Astrocyte of the cerebellum (primary cell): Measurements from ENCODE around the gene NPM1.

Experiments used
- DNase-seq: peaks from one replicate; pipeline ENCODE4 v3.0.0-alpha.2; 2011; ENCODE audit warnings: low read depth
- H3K4me3 ChIP-seq: 2 replicates; pipeline ENCODE4 v1.5.1; 2011; ENCODE audit warnings: mild to moderate bottlenecking, low read depth, low read length, moderate library complexity
- in situ Hi-C: cut with HindIII; loops from 2 replicates; pipeline ENCODE4 v1.10.0; 2017; ENCODE audit warnings: low sequenced_read_pairs
- TF ChIP-seq, protein P1 (sequence below): IDR thresholded peaks from 2 replicates; pipeline ENCODE4 v1.5.1; 2012; ENCODE audit warnings: low read length, low read depth, moderate library complexity, mild to moderate bottlenecking; ENCODE audit errors: missing control alignments

Gene NPM1

DNA sequence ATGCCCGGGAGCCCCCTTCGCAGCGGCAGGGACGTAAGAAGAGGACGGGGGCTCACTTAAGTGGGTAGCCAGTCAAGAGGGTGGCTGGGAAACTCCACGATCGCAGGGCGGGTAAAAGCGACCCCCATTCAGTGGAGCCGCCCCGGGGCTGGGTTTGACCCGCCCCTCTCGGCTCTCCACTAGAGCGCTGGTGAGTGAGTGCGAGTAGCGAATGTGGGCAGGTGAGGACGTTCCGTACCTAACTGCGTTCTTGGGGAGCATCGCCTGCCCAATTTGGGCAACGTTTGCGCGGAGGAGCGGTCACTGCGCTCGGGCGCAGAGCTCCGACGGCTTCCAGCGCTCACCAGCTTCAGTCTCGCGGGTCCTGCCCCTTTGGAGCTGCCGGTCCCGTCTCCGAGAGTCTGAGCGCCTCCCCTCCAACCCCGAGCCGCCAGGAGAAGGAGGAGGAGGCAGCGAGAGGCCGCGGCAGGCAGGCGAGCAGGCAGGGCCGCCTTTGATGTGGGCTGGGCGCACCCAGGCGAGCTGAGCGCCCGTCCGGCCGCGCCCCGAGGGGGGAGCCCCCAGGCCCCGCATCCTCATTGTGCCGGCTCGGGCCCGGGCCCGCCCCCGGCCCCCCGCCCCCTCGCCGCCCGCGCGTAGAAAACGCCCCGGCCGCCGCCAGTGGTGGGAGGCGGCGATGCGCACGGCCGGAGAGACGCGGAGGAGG lies 31.5 kb downstream of the NPM1 start, which contains the start of gene FGF18:
FGF18 (plus strand) TSS at position 666 of the 706 bp plus-strand sequence. CDS start 553 bp downstream, outside the sequence.
- peak; percentile 23 for DNase-seq
- TF ChIP-seq, protein P1, sequence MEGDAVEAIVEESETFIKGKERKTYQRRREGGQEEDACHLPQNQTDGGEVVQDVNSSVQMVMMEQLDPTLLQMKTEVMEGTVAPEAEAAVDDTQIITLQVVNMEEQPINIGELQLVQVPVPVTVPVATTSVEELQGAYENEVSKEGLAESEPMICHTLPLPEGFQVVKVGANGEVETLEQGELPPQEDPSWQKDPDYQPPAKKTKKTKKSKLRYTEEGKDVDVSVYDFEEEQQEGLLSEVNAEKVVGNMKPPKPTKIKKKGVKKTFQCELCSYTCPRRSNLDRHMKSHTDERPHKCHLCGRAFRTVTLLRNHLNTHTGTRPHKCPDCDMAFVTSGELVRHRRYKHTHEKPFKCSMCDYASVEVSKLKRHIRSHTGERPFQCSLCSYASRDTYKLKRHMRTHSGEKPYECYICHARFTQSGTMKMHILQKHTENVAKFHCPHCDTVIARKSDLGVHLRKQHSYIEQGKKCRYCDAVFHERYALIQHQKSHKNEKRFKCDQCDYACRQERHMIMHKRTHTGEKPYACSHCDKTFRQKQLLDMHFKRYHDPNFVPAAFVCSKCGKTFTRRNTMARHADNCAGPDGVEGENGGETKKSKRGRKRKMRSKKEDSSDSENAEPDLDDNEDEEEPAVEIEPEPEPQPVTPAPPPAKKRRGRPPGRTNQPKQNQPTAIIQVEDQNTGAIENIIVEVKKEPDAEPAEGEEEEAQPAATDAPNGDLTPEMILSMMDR = no peak
- in situ Hi-C loops = loop anchor here (25.0 kb wide), 1 partner anchor 443 kb away; no protein-coding TSS in a partner anchor
- H3K4me3 ChIP-seq = peak within 1 kb of the TSS; percentile 49

DNA sequence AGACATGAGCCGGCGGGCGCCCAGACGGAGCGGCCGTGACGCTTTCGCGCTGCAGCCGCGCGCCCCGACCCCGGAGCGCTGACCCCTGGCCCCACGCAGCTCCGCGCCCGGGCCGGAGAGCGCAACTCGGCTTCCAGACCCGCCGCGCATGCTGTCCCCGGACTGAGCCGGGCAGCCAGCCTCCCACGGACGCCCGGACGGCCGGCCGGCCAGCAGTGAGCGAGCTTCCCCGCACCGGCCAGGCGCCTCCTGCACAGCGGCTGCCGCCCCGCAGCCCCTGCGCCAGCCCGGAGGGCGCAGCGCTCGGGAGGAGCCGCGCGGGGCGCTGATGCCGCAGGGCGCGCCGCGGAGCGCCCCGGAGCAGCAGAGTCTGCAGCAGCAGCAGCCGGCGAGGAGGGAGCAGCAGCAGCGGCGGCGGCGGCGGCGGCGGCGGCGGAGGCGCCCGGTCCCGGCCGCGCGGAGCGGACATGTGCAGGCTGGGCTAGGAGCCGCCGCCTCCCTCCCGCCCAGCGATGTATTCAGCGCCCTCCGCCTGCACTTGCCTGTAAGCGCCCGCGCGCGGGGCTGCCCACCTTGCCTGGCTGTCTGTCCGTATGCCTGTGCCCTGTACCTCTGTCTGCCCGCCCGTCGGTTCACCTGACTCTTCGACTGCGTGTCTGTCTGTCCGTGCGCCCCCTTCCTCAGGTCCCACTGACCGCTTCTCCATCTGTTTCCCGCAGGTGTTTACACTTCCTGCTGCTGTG lies 32.2 kb downstream of the NPM1 start:
- H3K4me3 ChIP-seq = peak overlapping the region; percentile 49
- in situ Hi-C loops = loop anchor here (10.0 to 25.0 kb wide), 2 partner anchors 442 to 755 kb away; no protein-coding TSS in a partner anchor

DNA sequence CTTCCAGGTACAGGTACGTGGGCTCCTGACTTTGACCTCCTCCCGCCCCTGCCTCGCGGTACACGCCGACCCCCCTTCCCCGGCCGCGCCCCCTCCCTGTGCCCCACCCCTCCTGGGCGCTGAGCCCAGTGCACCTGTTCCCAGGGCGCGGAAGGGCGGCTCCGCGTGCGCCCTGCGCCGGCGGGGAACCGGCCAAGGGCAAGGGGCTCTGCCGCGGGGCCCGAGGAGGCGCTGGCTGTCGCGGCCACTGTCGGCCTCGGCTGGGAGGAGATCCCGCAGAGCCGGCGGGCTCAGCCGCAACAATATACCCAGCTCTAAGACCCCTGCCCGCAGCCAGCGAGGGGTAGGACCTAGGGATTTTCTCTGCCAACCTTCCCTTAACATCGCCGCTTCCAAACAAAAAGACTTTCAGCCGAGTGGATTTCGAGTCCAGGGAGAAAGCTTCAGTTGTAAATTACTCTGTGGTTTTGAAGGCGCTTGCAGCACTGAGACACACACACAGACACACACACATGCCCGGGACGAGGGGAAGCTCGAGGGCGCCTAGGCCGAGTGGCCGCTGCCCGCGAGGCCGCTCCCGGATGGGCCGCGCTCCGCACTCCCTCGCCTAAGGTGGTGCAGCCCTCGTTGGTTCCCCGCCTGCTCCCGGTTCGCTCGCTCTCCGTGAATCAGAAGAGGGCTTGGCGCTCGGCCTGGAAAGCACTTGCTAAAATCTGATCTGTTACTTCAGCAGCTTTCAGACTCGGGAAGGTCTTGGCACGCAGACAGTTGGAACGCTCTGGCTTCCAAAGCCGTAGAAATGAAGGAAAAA lies 33.0 kb downstream of the NPM1 start:
- H3K4me3 ChIP-seq = peak overlapping the region; percentile 34
- DNase-seq = peak; percentile 87
- TF ChIP-seq, protein P1 = no peak
- in situ Hi-C loops = loop anchor here (10.0 to 25.0 kb wide), 2 partner anchors 442 to 754 kb away; no protein-coding TSS in a partner anchor

More for the DNA sequence above, 32.2 kb downstream of the NPM1 start:
- no peak for DNase-seq
- TF ChIP-seq, protein P1 = no peak

DNA sequence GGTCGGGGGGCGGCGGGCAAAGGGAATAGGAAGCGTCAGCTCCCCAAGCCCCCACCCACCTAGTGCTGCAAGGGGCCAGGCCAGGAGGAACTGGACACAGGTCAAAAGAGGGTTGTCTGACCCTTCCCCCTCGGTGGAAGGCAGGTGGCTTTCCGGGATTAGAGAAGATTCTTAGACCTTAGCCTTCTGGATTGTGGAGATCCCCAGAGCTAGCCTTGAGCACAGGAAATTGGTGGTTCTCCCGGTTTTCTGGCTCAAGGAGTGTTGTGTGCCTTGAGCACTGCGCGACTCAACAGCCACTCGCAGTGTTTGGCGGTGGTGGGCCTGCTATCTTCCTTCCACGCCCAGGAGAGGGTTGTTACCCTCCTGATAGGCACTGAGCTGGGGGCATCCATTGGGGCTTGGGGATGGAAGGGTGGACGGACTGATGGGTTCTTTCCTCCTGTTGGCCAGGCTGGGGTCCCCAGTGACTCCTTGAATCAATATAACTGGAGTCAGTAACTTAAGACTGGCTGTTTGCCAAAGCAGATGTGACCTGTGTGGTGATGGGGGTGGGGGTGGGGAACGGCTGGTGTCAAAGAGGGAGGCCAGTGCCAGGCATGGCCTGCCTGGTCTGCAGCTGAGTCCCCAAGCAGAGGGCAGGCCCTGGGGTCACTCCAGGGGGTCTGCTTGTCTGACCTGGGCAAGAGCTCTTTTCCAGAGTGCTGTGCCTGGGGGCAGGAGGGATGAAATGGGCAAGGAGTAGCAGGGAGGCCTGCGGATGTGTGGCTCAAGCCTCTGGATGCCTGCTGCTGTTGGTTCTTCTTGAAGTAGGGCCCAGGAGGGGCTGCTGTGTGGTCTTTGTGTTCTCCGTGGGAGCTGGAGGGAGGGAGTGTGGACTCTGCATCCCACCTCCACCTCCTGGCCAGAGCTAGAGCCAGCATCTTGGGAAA lies 33.9 kb downstream of the NPM1 start:
- TF ChIP-seq, protein P1 = no peak
- peak overlapping the region; percentile 34 for H3K4me3 ChIP-seq
- in situ Hi-C loops = loop anchor here (10.0 to 25.0 kb wide), 2 partner anchors 441 to 753 kb away; no protein-coding TSS in a partner anchor
- DNase-seq = no peak

DNA sequence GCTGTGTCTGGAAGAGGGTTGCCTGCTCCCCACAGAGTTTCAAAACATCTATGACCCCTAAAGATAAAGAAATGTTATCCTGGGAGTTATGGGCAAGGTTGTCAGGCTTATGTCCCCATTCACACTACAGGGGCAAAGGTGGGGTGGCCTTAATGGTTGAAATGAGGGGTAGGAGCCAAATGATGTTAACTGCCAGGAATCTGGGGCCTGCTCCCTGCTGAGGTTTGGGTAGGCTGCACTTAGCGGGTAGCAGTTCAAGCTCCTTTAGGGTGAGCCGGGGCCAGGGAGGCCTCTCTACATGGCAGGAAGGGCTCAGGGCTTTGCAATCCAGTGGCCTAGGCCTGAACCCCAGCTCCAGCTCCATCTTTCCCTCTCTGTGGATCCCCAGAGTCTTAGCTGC lies 34.8 kb downstream of the NPM1 start:
- no peak for DNase-seq
- TF ChIP-seq, protein P1 = no peak
- no peak overlapping the region for H3K4me3 ChIP-seq
- in situ Hi-C loops = loop anchor here (10.0 to 25.0 kb wide), 2 partner anchors 440 to 752 kb away; no protein-coding TSS in a partner anchor
